Panc1 (cell line): ENCODE measurements around the gene OR13C3.

Source experiments
- TCF7L2 ChIP-seq: IDR thresholded peaks from 2 replicates; pipeline ENCODE4 v1.6.1; 2011; ENCODE audit warnings: mild to moderate bottlenecking, low read depth, low read length, inconsistent platforms
- TF ChIP-seq, protein P1 (sequence below): fragments of 450-650 bp; IDR thresholded peaks from 2 replicates; pipeline ENCODE4 v1.5.1; 2017; ENCODE audit warnings: mild to moderate bottlenecking

DNA sequence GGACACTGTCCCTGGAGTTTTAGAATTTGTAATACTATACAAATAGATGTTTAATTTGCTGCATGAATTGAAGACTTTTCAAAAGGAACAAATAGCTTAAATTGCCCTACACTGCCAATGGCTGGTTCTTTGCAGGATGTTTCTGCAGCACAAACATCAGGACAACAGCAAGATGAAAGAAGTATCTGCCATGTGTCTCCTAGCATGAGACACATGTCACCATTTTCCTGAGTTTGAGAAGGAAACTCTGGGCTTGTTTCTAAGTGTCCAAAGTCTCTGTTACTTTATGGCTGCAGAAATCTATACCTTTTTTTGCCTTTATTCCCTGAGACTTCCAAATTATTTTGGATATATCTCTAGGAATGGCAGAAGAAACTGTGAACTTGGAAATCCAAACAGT is 33.2 kb downstream of the OR13C3 start:
- TF ChIP-seq, protein P1, sequence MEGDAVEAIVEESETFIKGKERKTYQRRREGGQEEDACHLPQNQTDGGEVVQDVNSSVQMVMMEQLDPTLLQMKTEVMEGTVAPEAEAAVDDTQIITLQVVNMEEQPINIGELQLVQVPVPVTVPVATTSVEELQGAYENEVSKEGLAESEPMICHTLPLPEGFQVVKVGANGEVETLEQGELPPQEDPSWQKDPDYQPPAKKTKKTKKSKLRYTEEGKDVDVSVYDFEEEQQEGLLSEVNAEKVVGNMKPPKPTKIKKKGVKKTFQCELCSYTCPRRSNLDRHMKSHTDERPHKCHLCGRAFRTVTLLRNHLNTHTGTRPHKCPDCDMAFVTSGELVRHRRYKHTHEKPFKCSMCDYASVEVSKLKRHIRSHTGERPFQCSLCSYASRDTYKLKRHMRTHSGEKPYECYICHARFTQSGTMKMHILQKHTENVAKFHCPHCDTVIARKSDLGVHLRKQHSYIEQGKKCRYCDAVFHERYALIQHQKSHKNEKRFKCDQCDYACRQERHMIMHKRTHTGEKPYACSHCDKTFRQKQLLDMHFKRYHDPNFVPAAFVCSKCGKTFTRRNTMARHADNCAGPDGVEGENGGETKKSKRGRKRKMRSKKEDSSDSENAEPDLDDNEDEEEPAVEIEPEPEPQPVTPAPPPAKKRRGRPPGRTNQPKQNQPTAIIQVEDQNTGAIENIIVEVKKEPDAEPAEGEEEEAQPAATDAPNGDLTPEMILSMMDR = no peak
- no peak for TF ChIP-seq TCF7L2
